HCT116 (cell line): ENCODE data around the gene HIVEP3. TPM values are rescaled to one million over a fixed set of nuclear protein-coding genes. Genes with fewer than 3 reads are reported as not detected.

Experiments used
- ATAC-seq: fragments of 200-7000 bp; cut with Tn5 transposase; 2 replicates; pipeline ENCODE4 v1.9.1; 2020; ENCODE audit warnings: mild to moderate bottlenecking, moderate library complexity
- BruUV-seq: library from RNA; stranded (reverse); fragments of 400-500 nt; replicated peaks from 2 replicates; lab custom pipeline; 2021; lab: Mats Ljungman, UMichigan
- CTCF ChIA-PET: fragments of 300-600 bp; sonication (Branson Sonifier 250); formaldehyde crosslinking; loops from one replicate; lab custom pipeline; 2021; ENCODE audit warnings: antibody characterized with exemption; lab: Charles Lee
- POLR2A ChIA-PET: fragments of 300-600, 350-600 bp; sonication (Branson Sonifier 250); formaldehyde crosslinking; loops from one replicate; lab custom pipeline; 2021; ENCODE audit warnings: antibody characterized with exemption; lab: Charles Lee
- RAD21 ChIA-PET, 2 experiments: fragments of 300-600 bp; sonication (Branson Sonifier 250); formaldehyde crosslinking; loops; one replicate each; lab custom pipeline; 2023; ENCODE audit warnings: low total read pairs in 2 of 2; ENCODE audit not compliant: uncharacterized antibody in 2 of 2, unreplicated experiment in 2 of 2, low non-redundant PET in 1 of 2; lab: Charles Lee
- DNase-seq: peaks from one replicate; pipeline ENCODE4 v3.0.0-alpha.2; 2010; ENCODE audit warnings: low read depth, low spot score
- H2AFZ ChIP-seq: fragments of 200-600 bp; shearing (Covaris generic), sonication (generic); 2 replicates; pipeline ENCODE4 v1.6.1; 2017; ENCODE audit warnings: low read depth, mixed run types, mixed read lengths, antibody characterized with exemption, low read length; ENCODE audit not compliant: poor library complexity, severe bottlenecking
- H3K27ac ChIP-seq: 2 replicates; pipeline ENCODE4 v1.5.1; 2012; ENCODE audit warnings: low read depth, low read length
- H3K27me3 ChIP-seq: fragments of 200-600 bp; sonication (generic); 2 replicates; pipeline ENCODE4 v1.6.1; 2016; ENCODE audit warnings: mixed run types, low read length, mixed read lengths; ENCODE audit not compliant: insufficient read depth
- H3K36me3 ChIP-seq, 2 experiments: fragments of 200-500 bp in 1 of 2; fragments of 200-600 bp in 1 of 2; sonication (Bioruptor generic) in 1 of 2; sonication (generic) in 1 of 2; 2 replicates each; pipeline versions ENCODE4 v1.5.1 to v1.6.1; 2014 to 2016; ENCODE audit warnings: low read length in 2 of 2, inconsistent platforms in 1 of 2, mixed read lengths in 1 of 2, mixed run types in 1 of 2; ENCODE audit not compliant: insufficient read depth in 2 of 2, control insufficient read depth in 1 of 2
- H3K4me1 ChIP-seq, 2 experiments: fragments of 200-600 bp in 1 of 2; sonication (generic) in 1 of 2; 2 replicates each; pipeline versions ENCODE4 v1.5.1 to v1.6.1; 2012 to 2017; ENCODE audit warnings: low read length in 2 of 2, inconsistent platforms in 1 of 2, mild to moderate bottlenecking in 1 of 2, mixed read lengths in 1 of 2, mixed run types in 1 of 2, moderate library complexity in 1 of 2; ENCODE audit not compliant: insufficient read depth in 2 of 2, control insufficient read depth in 1 of 2
- H3K4me2 ChIP-seq: fragments of 200-600 bp; sonication (generic); 2 replicates; pipeline ENCODE4 v1.6.1; 2017; ENCODE audit warnings: mixed run types, low read length, mixed read lengths
- H3K4me3 ChIP-seq, 2 experiments: fragments of 200-600 bp in 1 of 2; sonication (generic) in 1 of 2; replicated peaks in 1 of 2; 2 replicates each; pipeline ENCODE4 v1.5.1; 2011 to 2016; ENCODE audit warnings: low read length in 2 of 2, control low read depth in 1 of 2, low read depth in 1 of 2, mild to moderate bottlenecking in 1 of 2, mixed read lengths in 1 of 2, mixed run types in 1 of 2
- H3K79me2 ChIP-seq: fragments of 200-600 bp; sonication (generic); 2 replicates; pipeline ENCODE4 v1.6.1; 2017; ENCODE audit warnings: mild to moderate bottlenecking, mixed run types, low read length, moderate library complexity, mixed read lengths; ENCODE audit not compliant: insufficient read depth
- H3K9ac ChIP-seq: fragments of 200-600 bp; sonication (generic); 2 replicates; pipeline ENCODE4 v1.6.1; 2016; ENCODE audit warnings: low read length, mixed read lengths
- H3K9me2 ChIP-seq: fragments of 200-600 bp; sonication (generic), shearing (Covaris generic); 2 replicates; pipeline ENCODE4 v1.6.1; 2017; ENCODE audit warnings: mixed run types, mild to moderate bottlenecking, moderate library complexity; ENCODE audit not compliant: insufficient read depth
- H3K9me3 ChIP-seq, 2 experiments: fragments of 200-500 bp in 1 of 2; fragments of 200-600 bp in 1 of 2; sonication (Bioruptor generic) in 1 of 2; sonication (generic) in 1 of 2; 2 replicates each; pipeline ENCODE4 v1.6.1; 2014 to 2017; ENCODE audit warnings: low read length in 2 of 2, mixed read lengths in 2 of 2, inconsistent platforms in 1 of 2, low read depth in 1 of 2, mild to moderate bottlenecking in 1 of 2, mixed run types in 1 of 2, moderate library complexity in 1 of 2; ENCODE audit not compliant: control insufficient read depth in 1 of 2, insufficient read depth in 1 of 2
- H4K20me1 ChIP-seq: fragments of 200-600 bp; sonication (generic), shearing (Covaris generic); 2 replicates; pipeline ENCODE4 v1.6.1; 2017; ENCODE audit warnings: mixed run types, mild to moderate bottlenecking, moderate library complexity; ENCODE audit not compliant: insufficient read depth
- CBX3 ChIP-seq: IDR thresholded peaks from 2 replicates; pipeline ENCODE4 v1.6.1; 2012; ENCODE audit warnings: low read depth
- CEBPB ChIP-seq: IDR thresholded peaks from 2 replicates; pipeline ENCODE4 v1.6.1; 2012; ENCODE audit warnings: low read depth
- CTCF ChIP-seq, 3 experiments: fragments of 200-600 bp in 1 of 3; sonication (generic) in 1 of 3; IDR thresholded peaks in 2 of 3; conservative IDR thresholded peaks in 1 of 3; 2 replicates each; pipeline ENCODE4 v1.5.1; 2012 to 2017; ENCODE audit warnings: low read depth in 2 of 3, low read length in 2 of 3, antibody characterized with exemption in 1 of 3, borderline replicate concordance in 1 of 3, control low read depth in 1 of 3, mild to moderate bottlenecking in 1 of 3, mixed read lengths in 1 of 3, mixed run types in 1 of 3, moderate library complexity in 1 of 3; ENCODE audit not compliant: insufficient read depth in 1 of 3
- EZH2 ChIP-seq: fragments of 200-600 bp; sonication (generic); IDR thresholded peaks from 2 replicates; pipeline ENCODE4 v1.6.1; 2017; ENCODE audit warnings: antibody characterized with exemption, mixed run types
- EZH2phosphoT487 ChIP-seq: fragments of 200-600 bp; IDR thresholded peaks from 2 replicates; pipeline ENCODE4 v1.6.1; 2018; ENCODE audit warnings: antibody characterized with exemption, borderline replicate concordance
- FOSL1 ChIP-seq: IDR thresholded peaks from 2 replicates; pipeline ENCODE4 v1.6.1; 2012; ENCODE audit warnings: low read depth
- JUND ChIP-seq: IDR thresholded peaks from 2 replicates; pipeline ENCODE4 v1.6.1; 2012
- MAX ChIP-seq: IDR thresholded peaks from 2 replicates; pipeline ENCODE4 v1.6.1; 2012
- POLR2A ChIP-seq: IDR thresholded peaks from 2 replicates; pipeline ENCODE4 v1.7.0; 2011; ENCODE audit warnings: borderline replicate concordance; ENCODE audit not compliant: insufficient read depth, insufficient read length; ENCODE audit errors: extremely low read depth
- POLR2AphosphoS5 ChIP-seq: IDR thresholded peaks from 2 replicates; pipeline ENCODE4 v1.6.1; 2011; ENCODE audit warnings: mild to moderate bottlenecking, low read depth, low read length, moderate library complexity
- RAD21 ChIP-seq: IDR thresholded peaks from 2 replicates; pipeline ENCODE4 v1.6.1; 2012; ENCODE audit warnings: low read depth, mild to moderate bottlenecking
- SP1 ChIP-seq: IDR thresholded peaks from 2 replicates; pipeline ENCODE4 v1.6.1; 2012; ENCODE audit warnings: low read depth
- SRF ChIP-seq: IDR thresholded peaks from 2 replicates; pipeline ENCODE4 v1.6.1; 2012; ENCODE audit warnings: low read depth
- TCF7L2 ChIP-seq: IDR thresholded peaks from 2 replicates; pipeline ENCODE4 v1.7.0; 2011; ENCODE audit warnings: borderline replicate concordance, inconsistent platforms; ENCODE audit not compliant: insufficient read depth, insufficient read length; ENCODE audit errors: extremely low read depth
- YY1 ChIP-seq: IDR thresholded peaks from 2 replicates; pipeline ENCODE4 v1.6.1; 2011; ENCODE audit warnings: low read length, low read depth, moderate library complexity, mild to moderate bottlenecking; ENCODE audit not compliant: insufficient replicate concordance; ENCODE audit errors: extremely low read depth
- ZBTB33 ChIP-seq: IDR thresholded peaks from 2 replicates; pipeline ENCODE4 v1.6.1; 2011; ENCODE audit warnings: mild to moderate bottlenecking, low read length, moderate library complexity; ENCODE audit not compliant: insufficient replicate concordance; ENCODE audit errors: extremely low read depth
- ZFX ChIP-seq: fragments of 450-650 bp; IDR thresholded peaks from 2 replicates; pipeline ENCODE4 v1.6.1; 2017
- ZNF274 ChIP-seq: fragments of 200-500 bp; sonication (Bioruptor generic); IDR thresholded peaks from 2 replicates; pipeline ENCODE4 v1.6.1; 2014; ENCODE audit warnings: mild to moderate bottlenecking, low read depth, low read length, inconsistent platforms
- intact Hi-C: fragments of 100-400 bp; cut with micrococcal nuclease; formaldehyde crosslinking; loops from 2 replicates; pipeline ENCODE4 v1.10.0; 2022
- total RNA-seq: library from RNA; stranded (reverse); gene quantifications from one replicate; pipeline ENCODE4 v1.2.1, GENCODE V29; 2021; ENCODE audit not compliant: unreplicated experiment
- TF ChIP-seq, protein P1 (sequence below): IDR thresholded peaks from 2 replicates; pipeline ENCODE4 v1.6.1; 2012

Gene HIVEP3
- total RNA-seq, 1 experiment from 2014 or later = 7.1 TPM

GRCh38 chr1:41566274-41566885 lies 352.3 kb downstream of the HIVEP3 start:
- no peaks in the 10 kb centered on the region for H3K4me1 ChIP-seq
- no peak for TF ChIP-seq EZH2
- TF ChIP-seq EZH2phosphoT487 = no peak
- no peak for TF ChIP-seq CTCF (IDR thresholded peaks at IDR 0.05 in 2 of 3, conservative IDR thresholded peaks at IDR 0.05 in 1 of 3; ENCODE audit: borderline replicate concordance in 1 of 3, insufficient read depth in 1 of 3, low read depth in 2 of 3, low read length in 2 of 3)
- no peak for TF ChIP-seq SP1
- TF ChIP-seq FOSL1 = no peak
- no peak for TF ChIP-seq TCF7L2
- no peak for TF ChIP-seq CEBPB
- TF ChIP-seq, protein P1, sequence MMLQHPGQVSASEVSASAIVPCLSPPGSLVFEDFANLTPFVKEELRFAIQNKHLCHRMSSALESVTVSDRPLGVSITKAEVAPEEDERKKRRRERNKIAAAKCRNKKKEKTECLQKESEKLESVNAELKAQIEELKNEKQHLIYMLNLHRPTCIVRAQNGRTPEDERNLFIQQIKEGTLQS = no peak
- TF ChIP-seq CBX3 = no peak
- no peak for TF ChIP-seq ZBTB33
- no peak for TF ChIP-seq POLR2A
- TF ChIP-seq POLR2AphosphoS5 = no peak
- TF ChIP-seq ZFX = no peak
- no peak for TF ChIP-seq JUND
- no peak for TF ChIP-seq RAD21
- no peak for TF ChIP-seq SRF
- no peak for TF ChIP-seq MAX
- no peak for TF ChIP-seq ZNF274
- TF ChIP-seq YY1 = no peak
- H3K27me3 ChIP-seq = no peaks in the 10 kb centered on the region
- ATAC-seq (no peak), DNase-seq (no peak)
- BruUV-seq = no TSS peak
- no peak overlapping the region for H3K4me3 ChIP-seq
- intact Hi-C loops = no loop called here
- H3K27ac ChIP-seq = no peak overlapping the region
- H3K4me2 ChIP-seq = no peak overlapping the region
- H3K79me2 ChIP-seq = no peaks in the 10 kb centered on the region
- ChIA-PET RAD21 (no interaction called here), POLR2A (no interaction called here), CTCF (no interaction called here)
- H3K9ac ChIP-seq = no peak overlapping the region
- H3K9me3 ChIP-seq = no peaks in the 10 kb centered on the region
- no peaks in the 10 kb centered on the region for H4K20me1 ChIP-seq
- no peaks in the 10 kb centered on the region for H3K9me2 ChIP-seq
- no peak overlapping the region for H2AFZ ChIP-seq
- H3K36me3 ChIP-seq = no peaks in the 10 kb centered on the region
